Measurements from ENCODE around the gene ZP2. TPM values are rescaled to one million over a fixed set of nuclear protein-coding genes. Genes with fewer than 3 reads are reported as not detected.
"Not testable (repeated sequence)": the region's sequence is repeated elsewhere in the genome, so short reads cannot be mapped to it uniquely, and the experiment has no call there.

Gene ZP2
- total RNA-seq, 2 experiments from 2014 or later, result not detected

DNA sequence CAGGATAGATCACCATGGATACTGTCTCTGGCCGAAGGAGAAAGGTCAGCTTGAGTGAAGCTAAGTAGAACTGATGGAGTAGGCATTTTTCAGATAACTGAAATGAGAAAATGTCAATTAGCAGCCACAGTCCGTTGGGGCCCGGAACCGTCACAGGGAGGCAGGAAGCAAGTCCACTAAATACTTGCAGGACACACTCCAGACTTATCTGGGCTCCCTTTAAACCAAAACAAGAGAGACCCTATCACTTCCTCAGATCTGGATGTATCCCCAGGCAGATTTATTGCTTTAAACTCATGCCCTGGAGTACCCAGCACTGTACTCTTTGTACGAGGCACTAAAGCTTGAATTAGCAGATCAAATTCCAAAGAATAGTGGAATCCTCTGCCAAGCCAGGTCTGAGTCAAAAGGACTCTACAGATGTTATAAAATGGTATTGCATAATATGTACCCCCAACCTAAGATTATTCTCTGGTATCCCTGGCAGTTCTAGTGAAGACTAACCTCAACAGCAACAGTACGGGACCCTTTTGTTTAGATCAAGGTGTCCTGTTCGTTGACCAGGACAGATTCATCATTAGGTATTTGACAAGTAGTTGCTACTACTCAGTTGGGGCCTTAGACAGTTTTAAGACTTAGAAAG lies 8.1 kb downstream of the ZP2 start:
- H3K27ac Mint-ChIP-seq, result no peak overlapping the region
- TF ChIP-seq, protein P1, sequence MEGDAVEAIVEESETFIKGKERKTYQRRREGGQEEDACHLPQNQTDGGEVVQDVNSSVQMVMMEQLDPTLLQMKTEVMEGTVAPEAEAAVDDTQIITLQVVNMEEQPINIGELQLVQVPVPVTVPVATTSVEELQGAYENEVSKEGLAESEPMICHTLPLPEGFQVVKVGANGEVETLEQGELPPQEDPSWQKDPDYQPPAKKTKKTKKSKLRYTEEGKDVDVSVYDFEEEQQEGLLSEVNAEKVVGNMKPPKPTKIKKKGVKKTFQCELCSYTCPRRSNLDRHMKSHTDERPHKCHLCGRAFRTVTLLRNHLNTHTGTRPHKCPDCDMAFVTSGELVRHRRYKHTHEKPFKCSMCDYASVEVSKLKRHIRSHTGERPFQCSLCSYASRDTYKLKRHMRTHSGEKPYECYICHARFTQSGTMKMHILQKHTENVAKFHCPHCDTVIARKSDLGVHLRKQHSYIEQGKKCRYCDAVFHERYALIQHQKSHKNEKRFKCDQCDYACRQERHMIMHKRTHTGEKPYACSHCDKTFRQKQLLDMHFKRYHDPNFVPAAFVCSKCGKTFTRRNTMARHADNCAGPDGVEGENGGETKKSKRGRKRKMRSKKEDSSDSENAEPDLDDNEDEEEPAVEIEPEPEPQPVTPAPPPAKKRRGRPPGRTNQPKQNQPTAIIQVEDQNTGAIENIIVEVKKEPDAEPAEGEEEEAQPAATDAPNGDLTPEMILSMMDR (IDR thresholded peaks at IDR 0.05), result no peak
- H3K36me3 Mint-ChIP-seq (ENCODE audit: low read depth), result no peaks in the 10 kb centered on the region
- no peak for DNase-seq
- peaks cover 26% of the 10 kb centered on the region for H3K27me3 Mint-ChIP-seq
- intact Hi-C loops (cut with micrococcal nuclease), result no loop called here
- ChIA-PET POLR2A (no interaction called here), CTCF (no interaction called here)
- H3K4me1 Mint-ChIP-seq (ENCODE audit: low read depth), result no peaks in the 10 kb centered on the region
- no peak for ATAC-seq
- no peaks in the 10 kb centered on the region for H3K9me3 Mint-ChIP-seq
- H3K4me3 Mint-ChIP-seq, result no peak overlapping the region

DNA sequence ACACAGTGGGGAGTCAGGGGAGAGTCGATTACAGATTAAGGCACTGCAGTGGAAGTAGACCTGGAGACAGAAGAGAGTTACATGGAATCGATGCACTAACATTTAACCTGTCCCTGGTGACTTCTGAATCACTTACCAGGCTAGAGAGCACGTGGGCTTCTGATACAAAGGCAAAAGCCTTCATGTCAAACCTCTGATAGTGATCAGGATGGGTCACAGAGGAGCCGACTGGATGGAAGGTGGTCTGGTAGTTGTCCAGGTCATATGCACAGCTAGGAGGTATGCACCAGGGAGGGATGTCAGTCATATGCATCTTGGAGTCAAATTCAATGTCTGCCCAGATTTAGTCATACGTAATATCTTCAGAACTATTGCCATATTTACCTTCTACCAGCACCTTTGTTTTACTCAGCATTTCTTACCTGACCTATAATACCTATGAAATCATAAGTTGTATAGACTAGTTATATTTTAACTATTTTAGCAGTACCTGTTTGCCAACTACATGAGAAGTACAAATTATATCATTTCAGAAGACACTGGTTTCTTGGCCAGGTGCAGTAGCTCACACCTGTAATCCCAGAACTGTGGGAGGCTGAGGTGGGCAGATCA lies 11.7 kb downstream of the ZP2 start:
- POLR2A ChIA-PET, result no interaction called here
- CTCF ChIA-PET, result interaction anchor here (2.1 kb wide), 1 partner anchor 11 kb away, joined by 11 read pairs; no protein-coding TSS in a partner anchor

DNA sequence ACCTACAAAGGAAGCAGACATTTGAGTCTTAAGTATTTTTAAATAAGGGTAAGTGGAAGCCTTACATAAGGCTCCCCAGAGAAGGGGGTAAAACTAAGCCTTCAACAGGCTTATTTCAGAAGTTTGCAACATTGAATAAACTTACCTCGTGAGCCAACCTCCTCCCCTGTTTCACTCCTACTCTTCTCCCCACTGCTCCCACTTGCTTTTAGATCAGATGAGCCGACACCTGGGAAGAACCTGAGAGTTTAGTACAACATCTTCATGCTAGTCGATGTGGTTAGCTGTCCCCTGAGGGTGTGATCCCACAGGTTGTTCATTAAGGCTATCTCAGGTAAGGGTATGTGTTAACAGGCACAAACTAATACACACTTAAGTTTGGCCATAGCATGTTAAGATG lies 13.8 kb downstream of the ZP2 start:
- peaks cover 6% of the 10 kb centered on the region for H3K4me1 Mint-ChIP-seq (ENCODE audit: low read depth)
- ATAC-seq (no peak), DNase-seq (no peak)
- ChIA-PET CTCF (no interaction called here), POLR2A (no interaction called here)
- no peak overlapping the region for H3K27ac Mint-ChIP-seq
- H3K36me3 Mint-ChIP-seq (ENCODE audit: low read depth), result no peaks in the 10 kb centered on the region
- H3K4me3 Mint-ChIP-seq, result no peak overlapping the region
- TF ChIP-seq, protein P1 (IDR thresholded peaks at IDR 0.05), result no peak
- H3K27me3 Mint-ChIP-seq, result peaks cover 39% of the 10 kb centered on the region
- no peaks in the 10 kb centered on the region for H3K9me3 Mint-ChIP-seq
- intact Hi-C loops (cut with micrococcal nuclease), result no loop called here

More for the DNA sequence above, 11.7 kb downstream of the ZP2 start:
- no peak for DNase-seq
- no peak overlapping the region for H3K27ac Mint-ChIP-seq
- TF ChIP-seq, protein P1 (IDR thresholded peaks at IDR 0.05), result no peak
- intact Hi-C loops (cut with micrococcal nuclease), result no loop called here
- no peaks in the 10 kb centered on the region for H3K36me3 Mint-ChIP-seq (ENCODE audit: low read depth)
- no peak for ATAC-seq
- H3K27me3 Mint-ChIP-seq, result peaks cover 32% of the 10 kb centered on the region
- no peaks in the 10 kb centered on the region for H3K9me3 Mint-ChIP-seq
- no peak overlapping the region for H3K4me3 Mint-ChIP-seq
- H3K4me1 Mint-ChIP-seq (ENCODE audit: low read depth), result peaks cover 4% of the 10 kb centered on the region

DNA sequence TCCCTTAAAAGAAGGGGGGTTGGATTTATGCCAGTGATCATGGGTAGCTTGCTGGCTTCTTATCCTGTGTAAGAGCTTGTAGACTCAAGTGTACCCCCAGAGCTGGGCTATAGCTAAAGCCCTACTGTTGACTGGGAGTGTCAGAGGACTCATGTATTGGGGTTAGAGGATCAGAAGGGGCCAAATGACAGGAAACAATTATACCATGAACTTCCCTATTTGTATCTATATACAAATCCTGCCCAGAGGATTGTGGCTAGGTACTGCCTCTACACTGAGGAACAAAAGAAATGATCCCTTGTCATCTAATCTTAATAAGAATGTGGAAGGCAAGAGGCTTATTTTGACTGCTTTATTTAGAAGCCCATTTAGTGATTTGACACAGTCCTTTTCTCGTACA lies 14.3 kb downstream of the ZP2 start:
- CTCF ChIA-PET, result no interaction called here
- H3K27me3 Mint-ChIP-seq, result peaks cover 35% of the 10 kb centered on the region
- POLR2A ChIA-PET, result no interaction called here

DNA sequence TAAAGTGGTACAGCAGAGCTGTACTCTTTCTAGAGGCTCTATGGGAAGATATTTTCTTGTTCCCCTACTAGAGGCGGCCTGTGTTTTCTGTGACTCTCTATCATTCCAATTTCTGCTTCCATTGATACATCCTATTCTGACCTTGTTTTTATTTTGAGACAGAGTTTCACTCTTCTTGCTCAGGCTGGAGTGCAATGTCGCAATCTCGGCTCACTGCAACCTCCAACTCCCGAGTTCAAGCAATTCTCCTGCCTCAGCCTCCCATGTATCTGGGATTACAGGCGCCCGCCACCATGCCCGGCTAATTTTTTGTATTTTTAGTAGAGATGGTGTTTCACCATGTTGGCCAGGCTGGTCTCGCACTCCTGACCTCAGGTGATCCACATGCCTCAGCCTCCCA lies 16.0 kb downstream of the ZP2 start:
- intact Hi-C loops (cut with micrococcal nuclease); H3K27ac Mint-ChIP-seq; POLR2A ChIA-PET; H3K4me1 Mint-ChIP-seq (ENCODE audit: low read depth); CTCF ChIA-PET; H3K36me3 Mint-ChIP-seq (ENCODE audit: low read depth); H3K4me3 Mint-ChIP-seq; H3K9me3 Mint-ChIP-seq; ATAC-seq; DNase-seq: not testable (repeated sequence)
- peaks cover 27% of the 10 kb centered on the region for H3K27me3 Mint-ChIP-seq

More for the DNA sequence above, 14.3 kb downstream of the ZP2 start:
- DNase-seq, result no peak
- ATAC-seq, result no peak
- TF ChIP-seq, protein P1 (IDR thresholded peaks at IDR 0.05), result no peak
- Mint-ChIP-seq H3K9me3 (no peaks in the 10 kb centered on the region), H3K36me3 (ENCODE audit: low read depth) (no peaks in the 10 kb centered on the region), H3K4me3 (no peak overlapping the region), H3K27ac (no peak overlapping the region), H3K4me1 (ENCODE audit: low read depth) (peaks cover 6% of the 10 kb centered on the region)
- intact Hi-C loops (cut with micrococcal nuclease), result no loop called here

Measured in activated CD8-positive, alpha-beta T cell treated with anti-CD3 and anti-CD28 coated beads for 36 hours (primary cell).